H1 (cell line): Measurements from ENCODE around the gene ADSS2. TPM values are rescaled to one million over a fixed set of nuclear protein-coding genes. Genes with fewer than 3 reads are reported as not detected.
A peak's percentile ranks its signal among the peaks of the same experiment; 100 is the strongest.

ENCODE experiments used
- CTCF ChIA-PET: fragments of 300-600 bp; sonication (Branson Sonifier 250); formaldehyde crosslinking; loops from one replicate; lab custom pipeline; 2021; ENCODE audit not compliant: partially characterized antibody; lab: Charles Lee
- POLR2A ChIA-PET: fragments of 300-600 bp; sonication (Branson Sonifier 250); formaldehyde crosslinking; loops from one replicate; lab custom pipeline; 2021; ENCODE audit warnings: inconsistent platforms; ENCODE audit not compliant: partially characterized antibody; lab: Charles Lee
- DNase-seq, 2 experiments: peaks; one replicate each; pipeline versions ENCODE4 v3.0.0 to v3.0.0-alpha.2; 2010 to 2022; ENCODE audit warnings: low spot score in 2 of 2, low read depth in 1 of 2, mixed read lengths in 1 of 2
- FAIRE-seq: peaks from 2 replicates; lab custom pipeline; 2011; peaks lifted over from hg19 to GRCh38; lab: Jason Lieb, UNC
- H2AFZ ChIP-seq: 2 replicates; pipeline ENCODE4 v1.8.1; 2012; ENCODE audit warnings: low read length, inconsistent platforms
- H2AK5ac ChIP-seq: 2 replicates; pipeline ENCODE4 v1.6.1; 2013; ENCODE audit warnings: low read depth, low read length
- H2BK120ac ChIP-seq: replicated peaks from 2 replicates; pipeline ENCODE3; 2013; ENCODE audit warnings: low read depth, low read length, inconsistent platforms
- H2BK12ac ChIP-seq: 2 replicates; pipeline ENCODE4 v1.6.1; 2013; ENCODE audit warnings: low read depth, low read length
- H2BK15ac ChIP-seq: 2 replicates; pipeline ENCODE4 v1.6.1; 2013; ENCODE audit warnings: low read length
- H2BK20ac ChIP-seq: 2 replicates; pipeline ENCODE4 v1.6.1; 2013; ENCODE audit warnings: low read length
- H2BK5ac ChIP-seq: 2 replicates; pipeline ENCODE4 v1.6.1; 2013; ENCODE audit warnings: low read depth, low read length
- H3K14ac ChIP-seq: 2 replicates; pipeline ENCODE4 v1.6.1; 2013; ENCODE audit warnings: inconsistent platforms; ENCODE audit not compliant: insufficient read length
- H3K18ac ChIP-seq: 2 replicates; pipeline ENCODE4 v1.6.1; 2013; ENCODE audit warnings: low read length; ENCODE audit errors: extremely low read depth
- H3K23ac ChIP-seq: 2 replicates; pipeline ENCODE4 v1.6.1; 2013; ENCODE audit warnings: inconsistent platforms; ENCODE audit not compliant: insufficient read length
- H3K23me2 ChIP-seq: 2 replicates; pipeline ENCODE4 v1.6.1; 2013; ENCODE audit warnings: low read depth, low read length
- H3K27ac ChIP-seq: 2 replicates; pipeline ENCODE4 v1.6.1; 2011; ENCODE audit warnings: low read depth, low read length, inconsistent platforms
- H3K27me3 ChIP-seq, 4 experiments: replicated peaks in 1 of 4; 1 replicate in 1 of 4; 2 replicates in 3 of 4; pipeline versions ENCODE4 v1.6.1 to v1.8.1; 2011 to 2013; ENCODE audit warnings: low read length in 3 of 4, mild to moderate bottlenecking in 3 of 4, inconsistent platforms in 2 of 4, mixed read lengths in 2 of 4, moderate library complexity in 1 of 4; ENCODE audit not compliant: control insufficient read depth in 3 of 4, insufficient read depth in 3 of 4; ENCODE audit errors: extremely low read depth in 1 of 4
- H3K36me3 ChIP-seq, 4 experiments: 2 replicates each; pipeline versions ENCODE4 v1.6.1 to v1.8.1; 2011 to 2013; ENCODE audit warnings: mild to moderate bottlenecking in 4 of 4, low read length in 3 of 4, moderate library complexity in 2 of 4, control low read depth in 1 of 4, inconsistent platforms in 1 of 4; ENCODE audit not compliant: insufficient read depth in 4 of 4, control insufficient read depth in 2 of 4
- H3K4ac ChIP-seq: replicated peaks from 2 replicates; pipeline ENCODE3; 2013; ENCODE audit warnings: low read length, low read depth, mixed read lengths, inconsistent platforms; ENCODE audit not compliant: insufficient read length
- H3K4me1 ChIP-seq, 4 experiments: replicated peaks in 1 of 4; 1 replicate in 1 of 4; 2 replicates in 3 of 4; pipeline versions ENCODE4 v1.6.1 to v1.8.1; 2011 to 2013; ENCODE audit warnings: low read length in 3 of 4, inconsistent platforms in 2 of 4, mixed read lengths in 1 of 4; ENCODE audit not compliant: insufficient read depth in 4 of 4, control insufficient read depth in 3 of 4
- H3K4me2 ChIP-seq, 2 experiments: 2 replicates each; pipeline versions ENCODE4 v1.6.1 to v1.8.1; 2011 to 2013; ENCODE audit warnings: low read depth in 2 of 2, low read length in 2 of 2, control low read depth in 1 of 2, inconsistent platforms in 1 of 2, mild to moderate bottlenecking in 1 of 2; ENCODE audit not compliant: insufficient read depth in 1 of 2
- H3K4me3 ChIP-seq, 4 experiments: fragments of 200-600, 300-600 bp in 1 of 4; sonication (generic), shearing (Covaris generic), sonication (Bioruptor Twin) in 1 of 4; 2 replicates each; pipeline versions ENCODE4 v1.5.1 to v1.8.1; 2011 to 2016; ENCODE audit warnings: low read length in 4 of 4, low read depth in 3 of 4, control low read depth in 2 of 4, inconsistent platforms in 2 of 4, mild to moderate bottlenecking in 2 of 4, mixed read lengths in 1 of 4, moderate library complexity in 1 of 4; ENCODE audit not compliant: insufficient read depth in 2 of 4; ENCODE audit errors: extremely low read depth in 1 of 4
- H3K56ac ChIP-seq: replicated peaks from 2 replicates; pipeline ENCODE3; 2013; ENCODE audit warnings: low read depth, mild to moderate bottlenecking, mixed read lengths, low read length, inconsistent platforms; ENCODE audit not compliant: insufficient read length
- H3K79me1 ChIP-seq: 2 replicates; pipeline ENCODE4 v1.6.1; 2013; ENCODE audit warnings: low read depth, low read length, control low read depth
- H3K79me2 ChIP-seq, 2 experiments: 2 replicates each; pipeline versions ENCODE4 v1.6.1 to v1.8.1; 2012 to 2013; ENCODE audit warnings: low read length in 2 of 2, mild to moderate bottlenecking in 2 of 2, inconsistent platforms in 1 of 2; ENCODE audit not compliant: insufficient read depth in 2 of 2, control insufficient read depth in 1 of 2
- H3K9ac ChIP-seq, 4 experiments: replicated peaks in 1 of 4; 1 replicate in 1 of 4; 2 replicates in 3 of 4; pipeline versions ENCODE4 v1.6.1 to v1.8.1; 2011 to 2013; ENCODE audit warnings: low read depth in 3 of 4, low read length in 3 of 4, control low read depth in 2 of 4, mild to moderate bottlenecking in 2 of 4, moderate library complexity in 2 of 4, inconsistent platforms in 1 of 4; ENCODE audit errors: extremely low read depth in 1 of 4
- H3K9me3 ChIP-seq, 2 experiments: 2 replicates each; pipeline versions ENCODE4 v1.6.1 to v1.8.1; 2012 to 2013; ENCODE audit warnings: mild to moderate bottlenecking in 2 of 2, moderate library complexity in 2 of 2, control low read depth in 1 of 2, inconsistent platforms in 1 of 2, low read depth in 1 of 2, low read length in 1 of 2, mixed read lengths in 1 of 2; ENCODE audit not compliant: insufficient read depth in 2 of 2
- H4K20me1 ChIP-seq, 2 experiments: replicated peaks in 1 of 2; 2 replicates each; pipeline versions ENCODE3 to v1.8.1; 2011 to 2013; ENCODE audit warnings: inconsistent platforms in 2 of 2, low read length in 2 of 2, mild to moderate bottlenecking in 1 of 2; ENCODE audit not compliant: insufficient read depth in 2 of 2, control insufficient read depth in 1 of 2
- H4K5ac ChIP-seq: 2 replicates; pipeline ENCODE4 v1.6.1; 2013; ENCODE audit warnings: low read length, low read depth, mixed read lengths, inconsistent platforms; ENCODE audit not compliant: insufficient read length
- H4K8ac ChIP-seq: 2 replicates; pipeline ENCODE4 v1.8.0; 2013; ENCODE audit warnings: mild to moderate bottlenecking, moderate library complexity, low read length, inconsistent platforms; ENCODE audit not compliant: insufficient read depth; ENCODE audit errors: extremely low read depth
- H4K91ac ChIP-seq: replicated peaks from 2 replicates; pipeline ENCODE3; 2013; ENCODE audit warnings: low read length, mixed read lengths, inconsistent platforms; ENCODE audit not compliant: insufficient read length
- CTBP2 ChIP-seq: IDR thresholded peaks from 2 replicates; pipeline ENCODE4 v1.7.0; 2011; ENCODE audit warnings: borderline replicate concordance, mild to moderate bottlenecking, moderate library complexity, mixed read lengths, low read length; ENCODE audit not compliant: insufficient read depth, insufficient read length
- EP300 ChIP-seq, 2 experiments: IDR thresholded peaks; 1 replicate in 1 of 2; 2 replicates in 1 of 2; pipeline ENCODE4 v1.6.1; 2011 to 2012; ENCODE audit warnings: low read depth in 2 of 2, low read length in 2 of 2, mild to moderate bottlenecking in 2 of 2, borderline replicate concordance in 1 of 2, inconsistent platforms in 1 of 2, moderate library complexity in 1 of 2
- HDAC2 ChIP-seq, 2 experiments: fragments of 300-600 bp in 1 of 2; sonication (generic) in 1 of 2; IDR thresholded peaks; 2 replicates each; pipeline ENCODE4 v1.6.1; 2011 to 2012; ENCODE audit warnings: low read depth in 2 of 2, low read length in 2 of 2, mild to moderate bottlenecking in 2 of 2, moderate library complexity in 2 of 2, borderline replicate concordance in 1 of 2, inconsistent platforms in 1 of 2
- KDM4A ChIP-seq: IDR thresholded peaks from one replicate; pipeline ENCODE4 v1.7.1; 2012; ENCODE audit warnings: low read depth, mild to moderate bottlenecking, moderate library complexity, low read length, inconsistent platforms; ENCODE audit not compliant: severe bottlenecking
- PHF8 ChIP-seq: fragments of 200-600 bp; sonication (generic); conservative IDR thresholded peaks from 2 replicates; pipeline ENCODE4 v1.7.1; 2012; ENCODE audit warnings: low read depth, mild to moderate bottlenecking, inconsistent platforms, low read length, moderate library complexity
- SUZ12 ChIP-seq: fragments of 200-600 bp; sonication (generic); IDR thresholded peaks from 2 replicates; pipeline ENCODE4 v1.6.1; 2012; ENCODE audit warnings: mild to moderate bottlenecking, inconsistent platforms, low read length, moderate library complexity, mixed read lengths
- TAF1 ChIP-seq: IDR thresholded peaks from 2 replicates; pipeline ENCODE4 v1.6.1; 2011; ENCODE audit warnings: mild to moderate bottlenecking, low read depth, low read length
- TBP ChIP-seq: IDR thresholded peaks from 2 replicates; pipeline ENCODE4 v1.6.1; 2011; ENCODE audit warnings: low read depth, low read length, improper control_type of control experiment
- WGBS, 2 experiments: shearing (Covaris generic) in 1 of 2; methylation state at CpG; one replicate each; pipeline versions ENCODE4 v1.1.6 to v1.1.7; 2013 to 2015; ENCODE audit warnings: low lambda C conversion rate in 2 of 2, mixed read lengths in 2 of 2, inconsistent platforms in 1 of 2, low coverage in 1 of 2, missing lambda C conversion rate in 1 of 2; ENCODE audit not compliant: insufficient replicate concordance in 2 of 2, insufficient coverage in 1 of 2, insufficient read length in 1 of 2; ENCODE audit errors: extremely low coverage in 1 of 2, missing lambda C conversion rate in 1 of 2; 5-methylcytosine and 5-hydroxymethylcytosine counted together
- long read RNA-seq, 2 experiments: library from RNA in 1 of 2; library from capped mRNA in 1 of 2; stranded (forward); transcript quantifications; one replicate each; pipeline ENCODE4 v2.0.0, GENCODE V29; 2021; ENCODE audit warnings: inconsistent platforms in 1 of 2
- polyA minus RNA-seq, 3 experiments: library from RNA; depleted of rRNA, polyadenylated mRNA; stranded (reverse); fragments of >200 nt; gene quantifications; 1 replicate in 2 of 3; 2 replicates in 1 of 3; pipeline ENCODE4 v1.2.3, GENCODE V29; 2011
- polyA plus RNA-seq, 7 experiments: library from polyadenylated mRNA; depleted of rRNA in 3 of 7; stranded (reverse) in 5 of 7; unstranded in 2 of 7; fragments of >200 nt in 5 of 7; fragments of 200-250 nt in 2 of 7; gene quantifications; 1 replicate in 5 of 7; 2 replicates in 1 of 7; 4 replicates in 1 of 7; pipeline versions ENCODE4 v1.2.1 to v1.2.3, GENCODE V29; 2011 to 2013; ENCODE audit warnings: missing spikeins in 2 of 7, mixed read lengths in 2 of 7
- total RNA-seq: library from RNA; stranded (reverse); fragmentation: NEBNext Ultra II Directional; extraction: Animal tissue kit (Norgen Biotek cat#: 25700); gene quantifications from 2 replicates; pipeline ENCODE4 v1.2.1, GENCODE V29; 2021

Gene ADSS2
- 99.9 and 108 TPM in 2 replicates for total RNA-seq
- 22.1 and 29.8 TPM in 2 replicates for polyA plus RNA-seq (2011; rRNA removed)
- 56.4 TPM for polyA plus RNA-seq (2011; cell fraction: cytosol; rRNA removed)
- 17.1 TPM for polyA plus RNA-seq (2011; cell fraction: nucleus; rRNA removed)
- 41.8 to 75.8 TPM (median 50.6 TPM) in 4 replicates for polyA plus RNA-seq (2012, experiment 1 of 2)
- 9.4 TPM for polyA plus RNA-seq (2012, experiment 2 of 2)
- 52.0 TPM for polyA plus RNA-seq (2013, experiment 1 of 2)
- polyA plus RNA-seq (2013, experiment 2 of 2): 52.9 TPM
- polyA minus RNA-seq (2011; rRNA and poly(A)+ RNA removed): 17.3 and 20.3 TPM in 2 replicates
- 35.0 TPM for polyA minus RNA-seq (2011; cell fraction: cytosol; rRNA and poly(A)+ RNA removed)
- polyA minus RNA-seq (2011; cell fraction: nucleus; rRNA and poly(A)+ RNA removed): 39.5 TPM
- long read RNA-seq, experiment 1, transcript ADSS-201 (13 exons, 2,780 nt): major isoform, 68 of 143 reads
- long read RNA-seq, experiment 1, partial matches to known transcripts: 43 of 143 reads
- long read RNA-seq, experiment 1, other reads (novel, unspliced or antisense): 32 of 143 reads
- long read RNA-seq, experiment 2, transcript ADSS-201 (13 exons, 2,780 nt): major isoform, 84 of 92 reads
- long read RNA-seq, experiment 2, partial matches to known transcripts: 6 of 92 reads
- long read RNA-seq, experiment 2, other reads (novel, unspliced or antisense): 2 of 92 reads

DNA sequence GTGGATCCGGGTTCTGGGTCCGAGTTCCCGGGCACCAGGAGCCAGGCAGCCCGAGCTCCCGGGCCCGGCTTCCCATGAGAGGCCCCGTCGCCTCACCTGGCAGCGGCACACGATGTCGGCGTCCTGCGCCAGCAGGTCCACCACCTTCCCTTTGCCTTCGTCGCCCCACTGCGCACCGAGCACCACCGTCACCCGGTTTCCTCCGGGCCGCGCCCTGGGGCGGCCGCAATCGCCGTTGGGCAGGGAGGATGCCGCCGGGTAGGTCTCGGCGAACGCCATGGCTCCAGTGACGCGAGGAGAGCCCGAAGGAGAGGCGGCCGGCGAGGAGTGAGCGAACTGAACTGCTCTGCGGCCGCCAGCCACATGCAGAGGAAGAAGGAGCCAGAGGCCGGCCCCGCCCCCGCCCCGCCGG lies at the start of gene ADSS2:
Gene ADSS2 (minus strand): TSS at position 371 of the 412 bp plus-strand sequence. CDS start 92 bp downstream, at position 279.
- Histone ChIP-seq H2BK5ac (peak within 1 kb of the TSS; percentile 93), H3K4me3 (peak within 1 kb of the TSS; percentile 87 to 94 (median 89)), H3K36me3 (peaks cover 0 to 14% (median 0%) of the 10 kb centered on the region in 4 experiments; a peak in 1 of 8 replicates), H4K5ac (peak within 1 kb of the TSS; percentile 90), H2BK15ac (no peak within 1 kb of the TSS), H3K4ac (peak within 1 kb of the TSS; percentile 44), H2BK120ac (peak within 1 kb of the TSS; percentile 71), H3K14ac (no peak within 1 kb of the TSS), H3K27me3 (no peaks in the 10 kb centered on the region), H4K91ac (no peak within 1 kb of the TSS), H4K20me1 (peaks cover 0 to 3% of the 10 kb centered on the region in 2 experiments), H3K18ac (peak within 1 kb of the TSS; percentile 86), H3K27ac (peak within 1 kb of the TSS; percentile 70), H3K56ac (peak within 1 kb of the TSS; percentile 85), H3K79me1 (no peaks in the 10 kb centered on the region), H2AK5ac (no peak within 1 kb of the TSS; the same call in 1 of the 2 replicates), H3K9ac (peak within 1 kb of the TSS; percentile 79 to 96 (median 80)), H2AFZ (peak within 1 kb of the TSS; percentile 31; the same call in 1 of the 2 replicates), H4K8ac (peak within 1 kb of the TSS; percentile 86), H3K79me2 (peaks cover 5 to 47% of the 10 kb centered on the region in 2 experiments), H3K23me2 (peaks cover 2% of the 10 kb centered on the region; the same call in 1 of the 2 replicates), H3K4me1 (peaks cover 1 to 28% (median 22%) of the 10 kb centered on the region in 4 experiments; a peak in 4 of 7 replicates), H3K23ac (no peak within 1 kb of the TSS), H2BK12ac (no peak within 1 kb of the TSS), H3K4me2 (peak within 1 kb of the TSS; percentile 71 to 74), H3K9me3 (no peaks in the 10 kb centered on the region), H2BK20ac (no peak within 1 kb of the TSS)
- CTCF ChIA-PET: interaction anchor here (0.7 kb wide), 1 partner anchor 38 kb away, joined by 3 read pairs; no protein-coding TSS in a partner anchor
- DNase-seq (no peak), FAIRE-seq (no peak)
- 1% methylated on average over 12 of the region's 45 CpGs; no CpG with 5 or more reads in 1 of the 2 experiments for WGBS, 2 experiments
- POLR2A ChIA-PET: interaction anchor here (0.7 to 2.1 kb wide), 7 partner anchors 10 to 201 kb away, joined by 3 to 11 read pairs (median 3); partner anchors contain the start of gene CATSPERE
- TF ChIP-seq PHF8 (peak; percentile 83), HDAC2 (IDR thresholded peaks at IDR 0.05; ENCODE audit: borderline replicate concordance in 1 of 2, low read depth in 2 of 2, low read length in 2 of 2) (0 out of 4 replicates have a peak, but pooled peaks of 1 of the 2 experiments have one; percentile 50), EP300 (IDR thresholded peaks at IDR 0.05; ENCODE audit: borderline replicate concordance in 1 of 2, low read depth in 2 of 2, low read length in 2 of 2) (no peak), TBP (peak; percentile 72), SUZ12 (no peak), CTBP2 (no peak), KDM4A (peak; percentile 57), TAF1 (peak; percentile 89)
